Calu3 (cell line): ENCODE results near the gene PDZD8. TPM values are rescaled to one million over a fixed set of nuclear protein-coding genes. Genes with fewer than 3 reads are reported as not detected.
"Not testable (repeated sequence)": the region's sequence is repeated elsewhere in the genome, so short reads cannot be mapped to it uniquely, and the experiment has no call there.

Experiments used
- BruUV-seq: library from RNA; stranded (reverse); fragments of 400-500 nt; replicated peaks from 2 replicates; lab custom pipeline; 2021; lab: Mats Ljungman, UMichigan
- CTCF ChIA-PET: fragments of 300-600 bp; sonication (Branson Sonifier 250); formaldehyde crosslinking; loops from one replicate; lab custom pipeline; 2022; ENCODE audit warnings: antibody characterized with exemption; lab: Charles Lee
- DNase-seq: peaks from one replicate; pipeline ENCODE4 v3.0.0; 2022
- H3K27ac Mint-ChIP-seq: one replicate; pipeline ENCODE4 v1.8.0; 2022; ENCODE audit warnings: mixed read lengths; ENCODE audit not compliant: unreplicated experiment
- H3K27me3 Mint-ChIP-seq: one replicate; pipeline ENCODE4 v1.8.0; 2022; ENCODE audit warnings: mixed read lengths; ENCODE audit not compliant: unreplicated experiment
- H3K36me3 Mint-ChIP-seq: one replicate; pipeline ENCODE4 v1.8.0; 2022; ENCODE audit warnings: mild to moderate bottlenecking, moderate library complexity, mixed read lengths; ENCODE audit not compliant: insufficient read depth, unreplicated experiment
- H3K4me1 Mint-ChIP-seq: one replicate; pipeline ENCODE4 v1.8.0; 2022; ENCODE audit warnings: mild to moderate bottlenecking, low read depth, mixed read lengths; ENCODE audit not compliant: unreplicated experiment
- H3K4me3 Mint-ChIP-seq: one replicate; pipeline ENCODE4 v1.8.0; 2022; ENCODE audit warnings: mild to moderate bottlenecking, low read depth, moderate library complexity, mixed read lengths; ENCODE audit not compliant: unreplicated experiment
- H3K9me3 Mint-ChIP-seq: one replicate; pipeline ENCODE4 v1.8.0; 2022; ENCODE audit warnings: low read depth, mixed read lengths; ENCODE audit not compliant: unreplicated experiment
- intact Hi-C: fragments of 100-400 bp; cut with micrococcal nuclease; formaldehyde crosslinking; loops from one replicate; pipeline ENCODE4 v1.10.0; 2022; ENCODE audit not compliant: unreplicated experiment
- total RNA-seq: library from RNA; stranded (reverse); gene quantifications from 2 replicates; pipeline ENCODE4 v1.2.3, GENCODE V29; 2022
- TF ChIP-seq, protein P1 (sequence below): fragments of 200-600 bp; IDR thresholded peaks from one replicate; pipeline ENCODE4 v1.8.0; 2022; ENCODE audit warnings: antibody characterized with exemption; ENCODE audit not compliant: unreplicated experiment

The PDZD8 gene
- total RNA-seq, 1 experiment from 2014 or later = 45.0 TPM

DNA sequence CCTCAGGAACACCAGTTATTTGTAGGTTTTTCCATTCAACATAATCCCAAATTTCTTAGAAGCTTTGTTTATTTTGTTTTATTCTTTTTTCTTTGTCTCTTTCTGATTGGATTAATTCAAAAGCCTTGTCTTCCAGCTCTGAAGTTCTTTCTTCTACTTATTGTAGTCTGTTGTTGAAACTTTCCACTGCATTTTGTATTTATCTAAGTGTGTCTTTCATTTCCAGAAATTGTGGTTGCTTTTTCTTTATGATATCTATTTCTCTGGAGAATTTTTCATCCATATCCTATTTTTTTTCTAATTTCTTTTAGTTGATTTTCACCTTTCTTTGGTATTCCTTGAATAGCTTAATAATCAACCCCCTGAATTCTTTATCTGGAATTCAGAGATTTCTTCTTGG lies 75.8 kb downstream of the PDZD8 start:
- Mint-ChIP-seq H3K27ac (no peak overlapping the region), H3K36me3 (no peaks in the 10 kb centered on the region), H3K27me3 (no peaks in the 10 kb centered on the region), H3K9me3 (no peaks in the 10 kb centered on the region), H3K4me3 (no peak overlapping the region), H3K4me1 (no peaks in the 10 kb centered on the region)
- no peak for DNase-seq
- CTCF ChIA-PET = no interaction called here
- no TSS peak for BruUV-seq
- TF ChIP-seq, protein P1, sequence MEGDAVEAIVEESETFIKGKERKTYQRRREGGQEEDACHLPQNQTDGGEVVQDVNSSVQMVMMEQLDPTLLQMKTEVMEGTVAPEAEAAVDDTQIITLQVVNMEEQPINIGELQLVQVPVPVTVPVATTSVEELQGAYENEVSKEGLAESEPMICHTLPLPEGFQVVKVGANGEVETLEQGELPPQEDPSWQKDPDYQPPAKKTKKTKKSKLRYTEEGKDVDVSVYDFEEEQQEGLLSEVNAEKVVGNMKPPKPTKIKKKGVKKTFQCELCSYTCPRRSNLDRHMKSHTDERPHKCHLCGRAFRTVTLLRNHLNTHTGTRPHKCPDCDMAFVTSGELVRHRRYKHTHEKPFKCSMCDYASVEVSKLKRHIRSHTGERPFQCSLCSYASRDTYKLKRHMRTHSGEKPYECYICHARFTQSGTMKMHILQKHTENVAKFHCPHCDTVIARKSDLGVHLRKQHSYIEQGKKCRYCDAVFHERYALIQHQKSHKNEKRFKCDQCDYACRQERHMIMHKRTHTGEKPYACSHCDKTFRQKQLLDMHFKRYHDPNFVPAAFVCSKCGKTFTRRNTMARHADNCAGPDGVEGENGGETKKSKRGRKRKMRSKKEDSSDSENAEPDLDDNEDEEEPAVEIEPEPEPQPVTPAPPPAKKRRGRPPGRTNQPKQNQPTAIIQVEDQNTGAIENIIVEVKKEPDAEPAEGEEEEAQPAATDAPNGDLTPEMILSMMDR = no peak
- intact Hi-C loops = no loop called here

DNA sequence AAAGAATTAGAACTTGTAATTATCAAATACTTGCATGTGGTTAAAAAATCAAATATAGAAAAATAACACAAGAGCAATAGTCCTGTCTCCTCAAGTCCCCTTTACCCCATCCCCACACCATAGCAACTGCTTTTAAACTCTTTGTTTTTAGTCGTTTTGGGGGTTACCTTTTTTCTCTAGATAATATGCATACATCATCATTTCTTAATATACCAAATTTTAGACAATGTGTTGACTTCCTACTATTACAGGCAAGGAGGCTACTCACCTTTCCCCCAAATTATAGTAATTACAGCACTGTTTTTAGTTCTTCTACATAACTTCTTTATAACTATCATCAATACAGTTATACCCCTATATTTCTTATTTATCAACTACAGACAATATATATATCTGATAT lies 77.0 kb downstream of the PDZD8 start:
- no TSS peak for BruUV-seq

DNA sequence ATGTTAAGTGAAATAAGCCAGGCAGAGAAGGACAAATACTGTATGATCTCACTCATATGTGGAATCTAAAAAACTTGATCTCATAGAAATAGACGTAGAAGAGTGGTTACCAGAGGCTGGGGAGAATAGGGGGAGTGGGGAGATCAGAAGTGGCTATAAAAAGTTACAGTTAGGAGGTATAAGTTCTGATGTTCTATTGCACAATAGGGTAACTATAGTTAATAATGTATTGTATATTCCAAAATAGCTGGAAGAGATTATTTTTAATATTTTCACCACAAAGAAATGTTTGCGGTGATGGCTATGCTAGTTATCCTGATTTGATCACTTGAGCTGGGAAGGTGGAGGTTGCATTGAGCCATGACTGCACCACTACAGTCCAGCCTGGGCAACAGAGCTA lies 80.5 kb downstream of the PDZD8 start:
- Mint-ChIP-seq H3K4me3 (no peak overlapping the region), H3K27me3 (no peaks in the 10 kb centered on the region), H3K9me3 (no peaks in the 10 kb centered on the region), H3K4me1 (no peaks in the 10 kb centered on the region), H3K36me3 (no peaks in the 10 kb centered on the region), H3K27ac (no peak overlapping the region)
- no TSS peak for BruUV-seq
- CTCF ChIA-PET = no interaction called here
- intact Hi-C loops = no loop called here
- DNase-seq = no peak
- TF ChIP-seq, protein P1 = no peak

More for the DNA sequence above, 77.0 kb downstream of the PDZD8 start:
- Mint-ChIP-seq H3K27me3 (no peaks in the 10 kb centered on the region), H3K4me1 (no peaks in the 10 kb centered on the region), H3K4me3 (no peak overlapping the region), H3K9me3 (no peaks in the 10 kb centered on the region), H3K36me3 (no peaks in the 10 kb centered on the region), H3K27ac (no peak overlapping the region)
- CTCF ChIA-PET = no interaction called here
- no peak for DNase-seq
- TF ChIP-seq, protein P1 = no peak
- intact Hi-C loops = no loop called here

DNA sequence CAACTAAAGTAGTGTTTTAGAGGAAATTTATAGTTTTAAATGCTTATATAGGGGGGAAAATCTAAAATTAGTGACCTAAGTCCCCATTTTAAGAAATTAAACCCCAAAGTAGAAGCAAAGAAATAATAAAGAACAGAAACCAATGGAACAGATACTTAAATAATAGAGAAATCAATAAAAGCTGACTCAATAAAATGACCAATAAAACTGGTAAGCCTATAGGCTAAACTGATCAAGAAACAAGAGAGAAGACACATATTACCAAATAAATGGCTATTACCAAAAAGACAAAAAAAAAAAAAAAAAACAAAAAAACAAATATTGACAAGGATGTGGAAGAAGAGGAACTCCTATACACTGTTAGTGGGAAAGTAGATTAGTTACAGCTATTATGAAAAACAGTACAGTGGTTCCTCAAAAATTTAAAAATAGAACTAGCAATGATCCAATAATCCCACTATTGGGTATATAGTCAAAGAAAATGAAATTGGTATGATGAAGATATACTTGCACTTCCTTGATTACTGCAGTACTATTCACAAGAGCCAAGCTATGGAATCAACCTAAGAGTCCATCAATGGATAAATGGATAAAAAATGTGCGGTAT lies 81.1 kb downstream of the PDZD8 start:
- BruUV-seq = no TSS peak
- no peaks in the 10 kb centered on the region for H3K9me3 Mint-ChIP-seq
- DNase-seq = no peak
- no peaks in the 10 kb centered on the region for H3K36me3 Mint-ChIP-seq
- intact Hi-C loops = no loop called here
- no peak overlapping the region for H3K27ac Mint-ChIP-seq
- TF ChIP-seq, protein P1 = no peak
- no peaks in the 10 kb centered on the region for H3K27me3 Mint-ChIP-seq
- H3K4me1 Mint-ChIP-seq = no peaks in the 10 kb centered on the region
- CTCF ChIA-PET = no interaction called here
- H3K4me3 Mint-ChIP-seq = no peak overlapping the region

DNA sequence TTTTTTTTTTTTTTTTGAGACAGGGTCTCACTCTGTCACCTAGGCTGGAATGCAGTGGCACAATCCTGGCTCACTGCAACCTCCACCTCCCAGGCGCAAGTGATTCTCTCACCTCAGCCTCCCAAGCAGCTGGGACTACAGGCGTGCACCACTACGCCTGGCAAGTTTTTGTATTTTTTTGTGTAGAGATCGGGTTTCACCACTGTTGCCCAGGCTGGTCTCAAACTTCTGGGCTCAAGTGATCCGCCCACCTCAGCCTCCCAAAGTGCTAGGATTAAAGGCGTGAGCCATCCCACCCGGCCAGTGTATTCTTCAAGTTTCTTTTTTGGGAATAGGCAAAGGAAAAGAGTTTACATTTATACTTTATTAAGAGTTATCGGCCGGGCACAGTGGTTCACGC lies 84.4 kb downstream of the PDZD8 start:
- H3K27ac Mint-ChIP-seq, DNase-seq, H3K4me1 Mint-ChIP-seq, H3K9me3 Mint-ChIP-seq, BruUV-seq, CTCF ChIA-PET, intact Hi-C loops, H3K36me3 Mint-ChIP-seq, H3K27me3 Mint-ChIP-seq, H3K4me3 Mint-ChIP-seq: not testable (repeated sequence)
